GM23338 (cell line): ENCODE data around the gene IRF2.

Source experiments
- CREB1 ChIP-seq: fragments of 250-450 bp; sonication (Bioruptor Pico); IDR thresholded peaks from 2 replicates; pipeline ENCODE4 v1.5.0; 2020; ENCODE audit warnings: low read depth, mild to moderate bottlenecking, moderate library complexity
- EZH2 ChIP-seq: fragments of 200-600 bp; sonication (generic); IDR thresholded peaks from one replicate; pipeline ENCODE4 v1.8.0; 2017; ENCODE audit warnings: antibody characterized with exemption, mild to moderate bottlenecking, low read depth; ENCODE audit not compliant: unreplicated experiment
- EZH2phosphoT487 ChIP-seq: fragments of 200-600 bp; sonication (generic); IDR thresholded peaks from one replicate; pipeline ENCODE4 v1.8.1; 2018; ENCODE audit warnings: antibody characterized with exemption; ENCODE audit not compliant: unreplicated experiment
- JUNB ChIP-seq: IDR thresholded peaks from one replicate; pipeline ENCODE4 v1.6.1; 2016; ENCODE audit warnings: antibody characterized with exemption; ENCODE audit not compliant: unreplicated experiment
- POLR2AphosphoS5 ChIP-seq: IDR thresholded peaks from 2 replicates; pipeline ENCODE4 v1.6.1; 2016; ENCODE audit warnings: antibody characterized with exemption, low read depth
- REST ChIP-seq: IDR thresholded peaks from one replicate; pipeline ENCODE4 v1.6.1; 2018; ENCODE audit warnings: antibody characterized with exemption; ENCODE audit not compliant: unreplicated experiment
- ZNF114 ChIP-seq: fragments of 250-450 bp; sonication (Bioruptor Pico); IDR thresholded peaks from 2 replicates; pipeline ENCODE4 v1.5.0; 2020; ENCODE audit warnings: mild to moderate bottlenecking, moderate library complexity
- ZNF331 ChIP-seq: fragments of 250-450 bp; sonication (Bioruptor Pico); IDR thresholded peaks from 2 replicates; pipeline ENCODE4 v1.5.0; 2020; ENCODE audit warnings: low read depth, mild to moderate bottlenecking, moderate library complexity
- TF ChIP-seq, protein P1 (sequence below), 2 experiments: fragments of 200-600 bp in 1 of 2; sonication (generic) in 1 of 2; conservative IDR thresholded peaks; 2 replicates each; pipeline versions ENCODE4 v1.5.1 to v1.6.1; 2016 to 2017; ENCODE audit warnings: antibody characterized with exemption in 2 of 2, low read depth in 2 of 2, mild to moderate bottlenecking in 2 of 2, moderate library complexity in 1 of 2

- TF ChIP-seq REST (no peak), JUNB (no peak), POLR2AphosphoS5 (no peak), EZH2 (no peak), ZNF114 (CRISPR knock-in tag) (no peak), CREB1 (CRISPR knock-in tag) (no peak), ZNF331 (CRISPR knock-in tag) (no peak), EZH2phosphoT487 (no peak)
- TF ChIP-seq, protein P1, sequence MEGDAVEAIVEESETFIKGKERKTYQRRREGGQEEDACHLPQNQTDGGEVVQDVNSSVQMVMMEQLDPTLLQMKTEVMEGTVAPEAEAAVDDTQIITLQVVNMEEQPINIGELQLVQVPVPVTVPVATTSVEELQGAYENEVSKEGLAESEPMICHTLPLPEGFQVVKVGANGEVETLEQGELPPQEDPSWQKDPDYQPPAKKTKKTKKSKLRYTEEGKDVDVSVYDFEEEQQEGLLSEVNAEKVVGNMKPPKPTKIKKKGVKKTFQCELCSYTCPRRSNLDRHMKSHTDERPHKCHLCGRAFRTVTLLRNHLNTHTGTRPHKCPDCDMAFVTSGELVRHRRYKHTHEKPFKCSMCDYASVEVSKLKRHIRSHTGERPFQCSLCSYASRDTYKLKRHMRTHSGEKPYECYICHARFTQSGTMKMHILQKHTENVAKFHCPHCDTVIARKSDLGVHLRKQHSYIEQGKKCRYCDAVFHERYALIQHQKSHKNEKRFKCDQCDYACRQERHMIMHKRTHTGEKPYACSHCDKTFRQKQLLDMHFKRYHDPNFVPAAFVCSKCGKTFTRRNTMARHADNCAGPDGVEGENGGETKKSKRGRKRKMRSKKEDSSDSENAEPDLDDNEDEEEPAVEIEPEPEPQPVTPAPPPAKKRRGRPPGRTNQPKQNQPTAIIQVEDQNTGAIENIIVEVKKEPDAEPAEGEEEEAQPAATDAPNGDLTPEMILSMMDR (conservative IDR thresholded peaks at IDR 0.05; ENCODE audit: low read depth in 2 of 2), result no peak
Measured at GRCh38 chr4:184498598-184498997, 24.2 kb upstream of the IRF2 start.
